GM10266 (cell line): ENCODE measurements around the gene NEDD8.

Source experiments
- DNase-seq: peaks from one replicate; pipeline ENCODE4 v3.0.0; 2012; ENCODE audit errors: extremely low spot score
- TF ChIP-seq, protein P1 (sequence below): IDR thresholded peaks from 2 replicates; pipeline ENCODE4 v1.5.1; 2012; ENCODE audit warnings: mild to moderate bottlenecking, low read depth; ENCODE audit not compliant: control insufficient read depth, insufficient read depth; ENCODE audit errors: missing control alignments

The NEDD8 gene

DNA sequence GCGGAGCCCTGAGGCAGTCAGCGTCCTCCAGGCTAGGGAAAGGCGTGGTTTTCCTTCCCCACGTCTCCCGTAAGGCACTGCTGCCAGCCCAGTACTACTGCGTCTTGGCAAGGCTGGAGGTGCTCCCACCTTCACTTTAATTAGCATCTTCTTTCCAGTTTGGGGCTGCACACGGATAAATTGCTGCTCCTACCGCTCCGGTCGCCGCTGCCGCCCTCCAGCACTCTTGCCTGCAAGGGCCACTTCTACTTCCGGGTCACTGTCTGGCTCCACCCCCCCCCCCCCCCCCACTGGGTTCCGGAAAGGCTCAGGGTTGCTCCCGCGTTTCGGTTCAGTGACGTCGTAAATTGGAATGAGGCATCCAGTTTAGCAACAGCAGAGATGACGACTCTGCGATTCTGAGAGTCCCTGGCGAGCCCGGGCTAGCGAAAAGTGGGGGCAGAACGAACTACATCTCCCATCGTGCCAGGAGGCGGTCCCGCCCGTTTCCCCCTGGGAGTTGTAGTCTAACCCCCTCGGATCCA lies at the start of gene NEDD8:
Gene NEDD8 (minus strand): TSS at position 247 of the 524 bp plus-strand sequence. CDS start 100 bp downstream, at position 147.
- DNase-seq, result peak; percentile 80
- TF ChIP-seq, protein P1, sequence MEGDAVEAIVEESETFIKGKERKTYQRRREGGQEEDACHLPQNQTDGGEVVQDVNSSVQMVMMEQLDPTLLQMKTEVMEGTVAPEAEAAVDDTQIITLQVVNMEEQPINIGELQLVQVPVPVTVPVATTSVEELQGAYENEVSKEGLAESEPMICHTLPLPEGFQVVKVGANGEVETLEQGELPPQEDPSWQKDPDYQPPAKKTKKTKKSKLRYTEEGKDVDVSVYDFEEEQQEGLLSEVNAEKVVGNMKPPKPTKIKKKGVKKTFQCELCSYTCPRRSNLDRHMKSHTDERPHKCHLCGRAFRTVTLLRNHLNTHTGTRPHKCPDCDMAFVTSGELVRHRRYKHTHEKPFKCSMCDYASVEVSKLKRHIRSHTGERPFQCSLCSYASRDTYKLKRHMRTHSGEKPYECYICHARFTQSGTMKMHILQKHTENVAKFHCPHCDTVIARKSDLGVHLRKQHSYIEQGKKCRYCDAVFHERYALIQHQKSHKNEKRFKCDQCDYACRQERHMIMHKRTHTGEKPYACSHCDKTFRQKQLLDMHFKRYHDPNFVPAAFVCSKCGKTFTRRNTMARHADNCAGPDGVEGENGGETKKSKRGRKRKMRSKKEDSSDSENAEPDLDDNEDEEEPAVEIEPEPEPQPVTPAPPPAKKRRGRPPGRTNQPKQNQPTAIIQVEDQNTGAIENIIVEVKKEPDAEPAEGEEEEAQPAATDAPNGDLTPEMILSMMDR, result no peak

DNA sequence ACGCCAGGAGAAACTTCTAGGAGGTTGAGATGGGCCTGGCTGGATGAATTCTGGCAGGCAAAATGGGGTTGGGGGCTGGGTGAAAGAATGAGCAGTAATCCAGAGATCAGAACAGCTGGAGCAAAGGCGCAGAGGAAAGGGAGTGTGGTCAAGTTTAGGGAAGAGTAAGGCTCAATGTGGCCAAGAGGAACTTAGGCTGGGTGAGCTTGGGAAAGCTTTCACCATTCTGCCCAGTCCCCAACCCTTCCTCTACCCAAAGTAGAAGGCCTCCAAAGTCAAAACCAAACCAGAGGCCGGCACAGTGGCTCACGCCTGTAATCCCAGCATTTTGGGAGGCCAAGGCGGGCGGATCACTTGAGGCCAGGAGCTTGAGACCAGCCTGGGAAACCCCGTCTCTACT lies 49.5 kb upstream of the NEDD8 start:
- TF ChIP-seq, protein P1, result no peak
- DNase-seq, result no peak

DNA sequence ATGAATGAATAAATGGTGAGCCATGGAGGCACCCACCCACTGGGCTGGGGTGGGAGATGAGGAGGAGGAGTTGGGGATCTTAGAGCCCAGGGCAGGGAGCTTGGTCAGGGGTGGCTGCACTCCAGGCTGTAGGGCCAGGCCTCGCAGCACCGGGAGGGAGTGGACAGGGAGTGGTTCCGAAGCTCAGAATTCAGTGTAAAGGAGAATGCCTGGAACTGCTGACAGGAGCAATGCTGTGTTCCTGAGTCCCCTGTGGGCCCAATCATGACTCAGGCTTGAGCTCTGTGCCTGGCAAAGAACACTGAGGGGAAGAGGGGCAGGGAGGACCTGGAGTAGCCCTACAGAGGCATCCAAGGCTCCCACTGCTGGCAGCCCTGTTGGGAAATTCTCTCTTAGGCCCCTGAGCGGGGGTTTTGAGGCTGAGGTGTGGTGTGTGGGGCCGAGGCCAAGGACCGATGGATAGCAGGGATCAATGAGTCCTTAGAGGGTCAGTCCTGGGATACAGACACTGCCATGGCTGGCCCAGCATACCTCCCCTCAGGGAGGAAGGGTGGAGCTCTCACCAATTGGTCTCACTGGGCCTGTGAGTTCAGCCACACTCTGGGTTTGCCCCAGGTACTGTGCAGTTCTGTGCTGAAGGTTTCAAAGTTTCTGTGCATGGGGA lies 48.8 kb upstream of the NEDD8 start:
- DNase-seq, result no peak
- TF ChIP-seq, protein P1, result no peak

DNA sequence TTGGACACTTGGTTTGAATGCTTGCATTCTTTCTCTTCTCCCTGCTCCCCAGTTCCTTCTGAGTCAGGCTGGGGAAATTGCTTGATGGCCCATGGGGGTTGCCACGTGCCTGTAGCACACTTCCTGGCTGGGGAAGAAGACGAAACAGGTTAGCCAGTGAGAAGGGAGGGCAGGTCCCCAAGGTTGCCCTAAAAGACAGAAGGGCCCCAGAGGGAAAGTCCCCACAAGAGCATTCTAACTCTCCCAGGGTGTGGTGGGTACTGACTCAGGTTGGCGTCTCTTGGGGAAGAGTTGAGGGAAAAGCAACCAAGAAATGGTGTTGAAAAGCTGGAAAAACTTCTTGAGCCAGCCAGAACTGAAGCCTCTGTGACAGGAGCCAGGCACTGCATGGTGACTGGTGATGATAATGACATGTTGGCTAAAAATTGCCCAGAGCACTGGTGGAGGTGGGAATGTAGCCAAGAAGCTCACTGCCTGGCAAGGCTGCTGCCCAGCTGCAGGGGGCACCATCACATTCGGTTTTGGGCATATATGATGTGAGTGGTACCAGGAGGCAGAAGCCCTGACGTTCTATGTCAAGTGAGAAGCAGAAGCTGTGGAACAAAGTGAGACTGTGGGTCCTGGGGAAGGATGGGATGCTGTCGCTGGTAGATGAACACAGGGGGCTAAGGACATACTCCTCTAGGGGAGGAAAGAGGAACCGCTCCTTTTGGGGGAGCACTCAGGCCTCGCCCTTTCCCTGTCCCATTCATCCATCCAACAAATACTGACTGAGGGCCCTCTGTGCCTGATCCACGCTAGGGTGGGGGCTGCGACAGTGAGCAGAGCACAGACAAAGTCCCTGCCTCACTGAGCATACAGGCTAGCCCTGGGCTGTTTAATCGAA lies 47.4 kb upstream of the NEDD8 start:
- TF ChIP-seq, protein P1, result peak; percentile 30
- no peak for DNase-seq

DNA sequence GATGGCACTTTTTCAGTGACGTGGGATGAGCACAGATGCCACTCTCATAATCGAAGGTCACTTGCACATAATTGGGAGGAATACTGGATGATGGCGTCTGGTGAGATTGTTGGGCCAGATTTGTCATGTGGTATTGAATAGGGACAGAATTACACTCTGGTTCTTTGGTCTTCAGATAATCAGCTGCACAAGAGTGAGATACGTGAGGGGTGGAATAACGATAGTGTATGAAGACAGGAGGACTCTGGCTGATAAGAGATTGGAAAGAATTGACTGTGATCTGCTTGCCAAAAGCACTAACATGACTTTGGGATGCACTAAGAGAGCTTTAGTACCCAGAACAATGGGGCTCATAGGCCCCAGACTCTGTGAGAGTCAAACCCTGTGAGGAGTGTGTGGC lies 46.3 kb upstream of the NEDD8 start:
- TF ChIP-seq, protein P1, result no peak
- DNase-seq, result no peak

DNA sequence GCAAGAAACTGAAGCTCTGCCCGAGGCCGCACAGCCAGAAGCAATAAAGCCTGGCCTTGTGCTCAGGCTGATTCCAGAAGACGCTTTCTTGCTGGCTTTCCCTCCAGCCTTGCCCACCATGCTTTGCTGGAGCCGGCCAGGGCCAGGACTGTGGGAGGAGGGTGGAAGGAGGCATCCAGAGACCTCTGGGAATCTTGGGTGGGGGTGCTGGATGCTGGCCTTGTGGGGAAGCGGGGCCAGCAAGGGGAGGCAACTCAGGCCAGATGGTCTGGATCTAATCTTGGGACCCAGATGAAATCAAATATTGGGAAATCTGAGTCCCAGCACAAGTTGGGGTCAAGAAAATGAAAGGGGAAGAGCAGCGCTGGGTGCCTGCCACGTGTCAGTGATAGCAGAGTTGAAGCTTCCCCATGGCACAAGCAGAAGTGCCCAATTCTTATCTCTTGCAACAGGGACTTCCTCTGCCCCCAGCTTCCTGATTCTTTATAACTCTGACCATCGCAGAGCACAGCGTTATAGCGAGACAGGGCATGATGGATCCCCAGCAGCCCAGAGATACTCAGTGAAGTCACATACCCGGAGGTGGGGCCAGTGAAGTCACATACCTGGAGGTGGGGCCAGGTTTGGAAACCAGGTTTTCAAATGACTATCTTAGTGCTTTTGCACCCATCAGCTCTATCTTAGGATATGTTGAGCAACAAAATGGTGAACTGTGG lies 45.6 kb upstream of the NEDD8 start:
- no peak for DNase-seq
- TF ChIP-seq, protein P1, result no peak
